ENCODE measurements around the gene KIF1C.
A peak's percentile ranks its signal among the peaks of the same experiment; 100 is the strongest.

KIF1C gene

DNA sequence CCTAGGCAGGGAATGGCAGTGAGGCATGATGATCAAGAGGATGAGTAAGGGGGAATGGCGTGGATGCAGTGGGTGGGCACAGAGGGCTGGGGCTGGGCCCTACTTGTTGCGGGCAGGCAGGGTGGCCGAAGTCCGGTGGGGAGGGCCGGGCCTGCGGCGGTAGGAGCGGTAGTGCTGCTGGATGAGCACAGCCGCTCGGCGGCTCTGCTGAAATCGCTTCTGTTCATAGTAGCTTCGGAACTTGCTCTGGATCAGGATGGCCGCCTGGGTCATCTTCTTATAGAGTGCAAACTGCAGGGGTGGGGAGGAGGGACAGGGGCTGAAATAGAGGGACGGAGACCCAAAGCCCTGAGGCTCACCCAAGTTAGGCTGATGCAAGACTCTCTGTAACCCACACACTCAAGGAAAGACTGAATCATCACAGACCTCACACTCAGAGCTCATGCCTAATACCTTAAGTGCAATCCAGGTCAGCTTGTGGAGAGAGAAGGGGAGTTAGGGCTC, 28.7 kb upstream of the KIF1C start:
- DNase-seq, result peak; percentile 75

DNA sequence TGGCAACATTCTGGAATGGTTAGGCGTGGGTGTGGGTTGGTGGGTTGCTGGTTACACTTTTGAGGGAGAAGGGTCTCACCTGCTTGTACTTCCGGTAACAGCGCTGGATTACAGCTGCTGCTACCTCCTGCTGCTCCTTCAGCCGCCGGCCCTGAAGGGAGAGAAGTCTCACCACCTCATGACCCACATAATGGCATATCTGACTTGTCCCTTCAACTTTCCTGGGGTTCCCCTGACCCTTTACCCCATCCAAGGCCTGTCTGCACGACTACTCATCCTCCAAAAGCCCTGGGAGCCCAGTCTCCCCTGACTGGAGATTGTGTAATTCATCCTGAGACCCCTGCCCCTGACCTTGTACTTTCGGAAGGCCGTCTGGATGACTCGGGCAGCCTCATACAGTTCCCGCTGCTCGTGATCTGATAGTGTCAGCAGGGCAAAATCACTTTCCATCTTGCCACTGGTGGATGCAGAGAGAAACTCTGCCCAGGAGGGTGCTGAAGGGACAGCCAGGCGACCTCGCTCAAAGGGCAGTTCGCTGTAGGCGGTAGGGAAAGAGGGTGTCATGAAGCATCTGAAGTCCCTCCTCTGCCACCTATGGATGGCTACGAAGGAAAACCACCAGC, 28.1 kb upstream of the KIF1C start:
- peak; percentile 73 for DNase-seq

DNA sequence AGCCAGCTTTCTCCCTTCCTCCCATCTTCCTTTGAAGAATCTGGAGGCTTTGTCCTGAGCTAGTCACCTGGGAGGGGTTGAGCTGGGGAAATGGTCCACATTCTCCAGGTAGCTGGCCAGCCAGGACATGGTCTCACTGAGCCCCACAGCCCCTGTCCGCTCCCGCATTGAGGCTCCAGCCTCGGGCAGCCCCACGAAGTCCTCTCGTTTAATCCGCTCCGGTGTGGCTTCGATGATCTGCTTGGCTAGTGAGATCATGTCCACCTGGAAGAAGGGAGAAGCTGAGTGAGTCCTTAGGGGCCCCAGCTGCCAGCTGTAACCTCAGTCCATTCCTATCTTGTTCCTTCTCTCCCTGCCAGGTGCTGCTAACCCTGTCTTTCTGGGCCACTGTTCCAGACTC, 27.5 kb upstream of the KIF1C start:
- DNase-seq, result peak; percentile 62

DNA sequence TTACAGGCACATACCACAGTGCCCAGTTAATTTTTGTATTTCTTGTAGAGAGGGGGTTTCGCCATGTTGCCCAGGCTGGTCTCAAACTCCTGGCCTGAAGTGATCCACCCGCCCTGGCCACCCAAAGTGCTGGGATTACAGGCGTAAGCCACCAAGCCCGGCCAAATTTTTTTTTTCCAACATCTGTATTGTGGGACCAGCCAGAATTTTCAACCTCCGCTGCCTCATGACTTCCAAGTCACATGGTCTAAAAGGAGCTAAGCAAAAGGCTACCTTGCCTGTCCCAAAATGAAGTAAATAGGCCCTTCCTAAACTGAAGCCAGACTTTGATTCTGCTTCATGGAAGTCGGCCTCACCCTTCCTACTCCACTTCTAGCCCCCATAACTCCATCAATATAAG, 25.9 kb upstream of the KIF1C start:
- DNase-seq, result no peak

DNA sequence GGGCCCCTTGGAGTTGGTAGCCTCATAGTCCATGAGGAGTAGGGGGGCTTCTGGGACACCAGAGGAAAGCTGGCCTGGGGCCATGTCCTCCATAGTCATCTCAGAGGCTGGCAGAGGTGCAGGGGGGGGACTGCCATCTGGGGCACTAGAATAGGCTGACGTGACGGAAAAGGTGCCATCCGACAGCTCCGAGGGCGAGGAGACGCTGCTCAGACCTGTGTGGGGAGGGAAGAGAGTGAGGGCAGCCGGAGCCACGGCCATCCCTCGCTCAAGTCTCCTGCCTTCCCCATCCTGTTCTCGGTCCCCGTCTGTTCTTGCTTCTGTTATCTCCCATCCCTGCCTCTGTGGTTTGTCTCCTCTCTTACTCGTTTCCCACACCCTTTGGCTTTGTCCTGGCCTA, 25.4 kb upstream of the KIF1C start:
- no peak for DNase-seq

DNA sequence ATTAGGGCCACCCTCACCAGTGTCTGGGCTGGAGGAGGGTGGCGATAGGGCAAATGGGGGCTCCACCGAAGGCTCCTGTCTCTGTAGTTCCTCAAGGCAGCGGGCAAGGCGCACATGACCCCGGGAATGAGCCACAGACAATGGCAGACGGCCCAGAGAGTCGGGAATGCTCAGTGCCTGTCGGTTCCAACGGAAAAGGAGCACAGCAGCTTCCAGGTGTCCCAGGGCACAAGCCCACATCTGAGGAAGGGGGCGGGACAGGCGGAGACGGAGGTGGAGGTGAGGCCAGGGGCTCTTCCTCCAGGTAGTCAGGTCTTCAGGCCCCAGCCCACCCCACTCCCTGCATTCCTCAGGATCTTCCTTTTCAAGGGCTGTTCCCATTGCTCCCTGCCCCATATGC, 25.0 kb upstream of the KIF1C start:
- DNase-seq, result no peak

DNA sequence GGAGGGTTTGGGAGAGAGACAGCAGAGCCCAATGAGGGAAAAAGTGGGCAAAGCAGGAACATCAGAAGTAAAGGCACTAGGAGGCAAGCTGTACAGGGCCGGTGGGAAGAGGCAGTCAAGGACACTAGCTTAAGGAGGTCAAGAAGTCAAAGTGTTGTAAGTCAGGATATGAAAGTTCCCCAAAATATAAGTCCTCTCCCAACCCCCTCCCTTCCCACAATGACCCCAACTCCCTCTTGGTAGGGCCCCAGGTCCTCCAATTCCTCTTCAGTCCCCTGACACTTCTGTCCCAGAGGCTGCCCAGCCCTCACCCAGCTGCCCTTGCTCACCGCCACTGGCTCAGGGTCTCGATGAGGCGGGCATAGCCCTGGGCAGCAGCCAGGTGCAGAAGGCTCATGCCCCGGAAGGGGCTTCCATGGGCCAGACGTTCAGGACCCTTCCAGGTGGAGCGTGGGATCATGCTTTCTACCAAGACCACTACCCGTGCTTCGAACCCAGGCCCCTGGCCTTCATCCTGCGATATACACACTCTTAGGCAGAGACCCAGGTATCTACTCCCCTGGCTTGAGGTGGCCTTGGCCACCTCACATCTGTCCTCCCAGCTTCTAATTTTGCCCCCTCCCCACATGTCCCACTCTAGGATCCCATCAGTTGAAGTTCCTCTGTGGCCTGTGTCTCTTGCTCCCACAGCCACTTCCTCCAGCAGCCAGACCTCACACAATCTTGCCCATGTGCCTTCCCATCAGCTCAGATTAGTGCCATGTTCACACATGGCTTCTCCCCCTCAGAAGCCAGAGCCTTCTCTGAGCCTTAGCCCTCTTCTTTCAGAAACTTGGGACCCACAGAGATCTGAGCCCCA, 24.3 kb upstream of the KIF1C start:
- DNase-seq, result no peak

DNA sequence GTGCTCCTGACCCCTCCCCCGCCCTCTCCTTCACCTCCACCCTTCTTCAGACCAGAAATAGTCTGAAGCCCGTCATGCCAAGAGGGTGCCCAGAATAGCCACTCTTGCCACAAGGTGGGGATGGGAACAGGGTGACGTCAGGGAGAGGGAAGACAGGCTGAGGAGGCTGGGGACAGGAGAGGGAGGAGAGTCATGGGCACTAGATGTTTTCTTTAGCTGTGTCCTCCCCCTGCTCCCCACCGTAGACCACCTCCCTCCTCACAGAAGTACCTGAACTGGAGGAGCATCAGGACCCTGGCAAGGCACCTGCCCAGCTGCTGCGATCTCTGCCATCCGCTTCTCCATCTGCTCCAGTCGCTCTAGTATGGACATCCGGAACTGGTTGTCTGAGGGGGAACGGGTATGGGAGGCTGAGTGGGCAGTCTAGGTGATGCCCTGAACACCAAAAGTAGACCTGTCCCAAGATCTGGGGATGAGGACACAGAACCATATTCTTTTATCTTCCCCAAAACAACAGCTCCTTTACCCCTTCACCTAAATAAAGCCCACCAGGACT, 23.6 kb upstream of the KIF1C start:
- no peak for DNase-seq

DNA sequence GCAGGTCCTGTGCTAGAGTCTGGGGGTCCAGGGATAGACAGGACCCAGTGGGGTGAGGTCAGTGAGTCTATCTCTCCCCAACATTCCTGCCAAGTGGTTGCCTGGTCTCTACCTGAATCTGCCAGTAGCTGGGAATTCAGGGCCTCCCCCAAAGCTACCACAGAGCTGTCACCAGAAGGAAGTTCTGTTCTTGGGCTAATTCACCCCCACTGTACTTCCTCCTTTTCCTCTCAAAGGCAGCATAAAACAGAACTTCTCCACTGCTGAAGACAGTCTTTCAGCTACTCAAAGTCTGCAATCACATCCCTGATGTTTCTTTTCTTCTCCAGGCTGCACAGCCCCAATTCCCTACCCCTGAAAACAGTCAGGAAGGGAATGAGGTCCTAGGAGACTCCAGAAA, 19.0 kb upstream of the KIF1C start:
- DNase-seq, result no peak

DNA sequence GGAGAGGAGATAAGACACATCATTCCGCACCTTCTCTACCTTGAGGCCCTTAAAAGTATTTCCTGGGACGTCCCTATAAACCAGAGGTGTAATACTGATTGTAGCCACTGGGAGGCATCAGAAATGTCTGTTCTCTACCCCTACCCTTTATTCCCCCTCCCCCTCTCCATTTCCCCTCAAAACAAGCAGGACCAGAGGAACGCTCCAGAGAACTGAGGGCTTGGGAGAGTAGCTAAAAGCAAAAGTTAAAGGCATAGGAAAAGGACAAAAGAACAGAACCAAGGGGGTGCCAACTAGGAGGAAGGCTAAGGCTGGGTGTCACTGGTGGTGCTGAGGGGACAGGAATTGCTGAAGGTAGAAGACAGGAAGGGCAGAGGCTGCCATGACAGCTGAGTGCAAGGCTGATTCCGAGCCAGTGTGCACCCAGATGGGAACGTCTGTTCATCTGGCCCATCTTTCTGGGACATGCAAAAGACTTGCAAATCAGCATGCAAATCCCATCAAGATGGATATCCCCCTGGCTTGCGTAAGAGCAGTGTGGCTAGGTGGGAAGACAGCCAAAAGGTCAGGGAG, 17.0 kb upstream of the KIF1C start:
- no peak for DNase-seq

DNA sequence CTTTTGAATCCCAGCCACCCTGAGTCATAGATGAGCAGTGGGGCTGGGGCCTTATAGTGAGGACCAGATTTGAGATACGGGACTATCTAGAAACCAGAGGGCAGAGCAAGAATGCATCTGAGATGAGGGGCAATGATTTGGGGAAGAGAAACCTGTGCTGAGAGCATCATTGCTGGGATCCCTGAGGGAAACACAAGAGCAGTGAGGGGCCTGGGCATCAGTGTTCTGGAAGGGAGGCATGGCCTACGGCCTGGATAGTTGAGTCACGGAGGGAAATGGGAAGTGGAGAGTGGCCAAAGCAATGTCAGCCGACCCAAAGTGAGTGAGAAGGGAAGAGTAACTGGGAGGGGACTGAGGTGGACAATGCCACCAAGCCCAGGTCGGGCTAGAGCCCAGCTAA, 15.4 kb upstream of the KIF1C start:
- no peak for DNase-seq

DNA sequence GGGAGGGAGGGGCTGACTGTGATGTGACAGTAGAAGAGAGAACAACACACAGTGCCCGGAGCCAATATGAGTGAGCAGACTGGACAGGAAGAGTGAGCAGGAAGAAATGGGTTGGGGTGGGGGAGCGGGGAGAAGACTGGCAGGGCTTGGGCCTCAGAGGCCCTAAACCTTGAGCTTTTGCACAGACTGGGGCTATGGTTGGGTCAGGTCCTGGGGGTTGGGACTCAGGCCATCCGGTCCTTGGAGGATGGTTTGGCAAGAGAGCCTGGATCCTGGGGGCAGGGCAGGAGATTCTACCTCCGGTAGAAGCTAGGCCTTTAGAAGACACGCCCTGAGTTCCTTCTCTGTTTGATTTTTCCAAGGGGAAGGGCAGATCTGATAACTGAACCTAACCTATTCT, 11.3 kb upstream of the KIF1C start:
- DNase-seq, result no peak

DNA sequence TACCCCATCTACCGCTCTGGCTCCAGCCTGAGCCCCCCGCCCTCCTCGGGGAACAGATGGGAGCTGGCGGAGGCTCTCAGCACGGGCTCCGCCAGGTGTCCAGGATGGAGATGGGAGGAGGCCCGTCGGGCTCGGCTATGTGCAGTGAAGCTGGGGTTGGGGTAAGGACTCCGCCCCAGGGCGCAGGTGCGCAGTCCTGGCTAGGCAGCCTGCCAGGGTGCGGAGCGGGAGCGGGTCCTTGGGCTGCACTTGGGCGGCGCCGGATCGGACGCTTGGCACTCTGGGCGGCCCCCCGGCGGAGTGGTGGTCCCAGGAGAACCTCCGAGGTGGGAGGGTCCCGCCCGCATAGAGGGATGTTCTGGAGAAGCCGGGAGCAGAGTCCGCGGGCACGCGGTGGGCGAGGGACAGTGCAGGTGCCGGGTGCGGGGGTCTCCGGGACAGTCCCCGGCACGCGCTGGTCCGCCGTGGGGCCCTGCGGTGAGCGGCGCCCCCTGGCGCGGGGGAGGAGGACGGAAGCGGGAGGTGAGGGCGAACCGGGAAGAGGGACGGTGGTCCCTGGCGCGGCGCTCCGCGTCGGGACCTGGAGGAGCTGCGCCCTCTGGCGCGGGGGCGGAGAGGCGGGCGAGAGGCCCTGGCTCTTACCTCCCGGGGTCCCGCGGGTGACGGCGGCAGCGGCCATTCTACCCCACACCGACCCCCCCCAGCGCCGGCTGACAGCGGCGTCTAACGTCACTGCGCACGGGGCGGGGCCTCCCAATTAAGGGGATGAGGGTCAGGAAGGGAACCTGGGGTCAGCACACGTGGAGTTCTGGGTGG, 10.6 kb upstream of the KIF1C start, which contains the start of gene CAMTA2:
TSS of gene CAMTA2 (minus strand) at position 725 of the 816 bp plus-strand sequence. CDS start 1,453 bp downstream, outside the sequence.
- DNase-seq, result peak; percentile 96

DNA sequence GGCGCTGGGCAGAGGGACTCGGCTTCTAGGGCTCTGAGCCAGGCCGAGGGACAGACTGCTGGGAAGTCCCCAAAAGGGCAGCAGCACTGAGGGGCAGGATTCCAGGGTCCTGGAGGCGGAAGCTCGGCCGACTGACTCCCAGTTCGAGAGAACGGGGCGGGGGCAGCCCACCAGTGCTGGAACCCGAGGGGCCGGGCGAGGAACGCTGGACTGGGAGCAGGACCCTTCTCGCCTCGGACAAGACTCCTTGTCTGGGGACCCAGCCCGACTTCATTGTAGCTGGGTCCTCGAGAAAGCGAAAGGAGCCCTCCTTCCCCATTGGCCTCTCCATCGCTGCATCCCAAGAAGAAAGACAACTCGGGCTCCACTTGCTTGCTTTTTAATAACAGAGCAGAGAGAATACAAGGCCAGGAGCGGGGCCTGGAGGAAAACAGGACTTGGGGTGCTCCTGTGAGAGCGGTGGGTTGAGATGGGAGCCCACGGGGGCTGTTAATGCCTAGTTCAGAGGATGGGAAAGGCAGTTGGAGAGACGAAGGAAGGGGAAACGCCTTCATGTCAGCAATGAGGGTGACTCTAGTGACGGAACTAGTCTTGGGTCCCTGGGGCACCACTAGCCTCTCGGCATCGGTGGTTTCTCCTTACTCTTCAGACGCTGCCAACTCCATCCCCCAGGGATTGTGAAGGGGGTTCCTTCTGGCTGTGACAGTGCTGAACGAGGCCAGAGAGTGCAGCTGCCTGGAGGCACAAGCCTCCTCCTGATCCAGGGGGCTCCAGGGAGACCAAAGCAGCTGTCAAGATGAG, 9.8 kb upstream of the KIF1C start:
- no peak for DNase-seq

DNA sequence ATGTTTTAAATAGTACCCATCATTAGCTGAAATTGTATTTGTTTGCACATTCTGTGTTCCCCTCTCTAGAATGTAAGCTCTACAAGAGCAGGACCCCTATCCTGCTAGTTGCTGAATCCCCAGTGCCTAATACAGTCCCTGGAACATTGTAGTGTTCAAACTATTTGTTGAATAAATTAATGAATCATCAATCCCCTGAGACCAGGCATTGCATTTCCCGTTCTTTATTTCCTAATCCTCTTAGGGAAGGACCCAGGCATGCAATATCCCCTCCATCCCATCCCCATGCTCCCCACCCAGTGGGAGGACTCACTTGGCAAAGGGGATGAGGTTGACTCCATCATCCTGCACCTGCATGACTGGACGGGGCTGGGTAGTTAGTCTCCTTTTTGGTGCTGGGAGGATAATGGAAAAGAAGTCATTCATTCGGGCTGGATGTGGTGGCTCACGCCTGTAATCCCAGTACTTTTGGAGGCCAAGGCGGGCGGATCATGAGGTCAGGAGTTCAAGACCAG, 3.6 kb upstream of the KIF1C start:
- no peak for DNase-seq

DNA sequence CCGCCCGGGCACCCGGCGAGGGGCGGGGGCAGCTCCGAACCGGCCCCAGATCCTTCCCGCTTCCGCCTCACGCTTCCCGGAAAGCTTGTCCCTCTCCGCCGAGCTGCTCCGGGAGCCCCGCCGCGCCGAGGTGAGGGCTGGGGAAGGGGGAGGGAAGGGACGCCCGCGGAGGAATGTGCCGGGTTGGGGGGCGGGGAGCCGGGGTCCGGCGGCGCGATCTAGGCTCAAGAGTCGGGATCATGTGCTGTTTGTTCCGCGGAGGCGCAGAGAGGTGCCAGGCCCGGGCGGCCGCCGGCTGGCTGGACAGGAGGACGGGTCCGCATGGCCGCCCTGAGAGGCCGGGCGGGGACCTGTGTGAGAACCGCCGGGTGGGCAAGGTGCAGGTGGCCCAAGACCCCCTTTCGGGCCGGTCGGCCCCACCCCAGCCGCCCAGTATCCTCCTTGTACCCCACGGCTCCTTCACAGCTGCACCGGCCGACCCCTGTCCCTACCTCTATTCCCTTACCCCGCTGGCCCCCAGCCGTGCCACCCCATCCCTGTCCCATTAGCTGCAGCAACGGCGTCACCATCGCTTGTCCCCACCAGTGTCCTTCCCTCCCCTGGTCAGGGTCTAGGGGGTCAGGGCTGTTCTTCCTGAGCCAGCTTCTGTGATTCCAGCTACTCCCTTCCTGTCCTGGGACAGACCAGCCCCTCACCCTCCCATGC, 429 bp downstream of the KIF1C start:
- no peak for DNase-seq

DNA sequence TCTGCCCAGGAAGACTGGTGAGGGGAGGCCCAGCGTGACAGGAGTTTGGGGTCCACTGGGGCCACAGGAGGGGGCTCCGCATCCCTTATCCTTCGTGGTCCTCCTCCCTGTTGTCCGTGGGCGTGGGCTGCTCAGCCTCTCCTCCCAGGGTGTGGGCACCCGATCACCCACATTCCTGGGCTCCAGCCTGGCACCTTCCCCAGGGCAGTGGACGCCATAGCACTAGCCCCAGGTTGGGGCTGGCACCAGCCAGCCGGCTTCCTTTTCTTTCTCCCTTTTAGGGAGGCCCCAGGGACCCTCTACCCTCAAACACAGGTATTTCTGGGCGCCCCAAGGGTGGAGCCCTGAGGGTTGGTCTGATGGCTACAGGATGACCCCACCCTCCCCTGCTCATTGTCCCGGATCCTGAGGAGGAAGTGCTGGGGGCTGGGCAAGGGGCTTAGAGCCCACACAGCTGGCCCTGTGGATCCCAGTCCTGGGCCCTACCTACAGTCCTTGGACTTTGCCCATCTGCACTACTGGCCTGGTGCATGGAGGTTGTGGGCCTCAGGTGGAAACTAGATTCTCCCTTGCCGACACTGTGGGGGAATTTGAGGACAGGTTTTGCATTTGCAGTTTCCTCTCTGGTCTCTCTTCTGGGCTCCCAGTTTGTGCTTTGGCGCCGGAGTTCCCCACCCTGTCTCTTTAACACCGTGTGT, 1.1 kb downstream of the KIF1C start:
- DNase-seq, result no peak

DNA sequence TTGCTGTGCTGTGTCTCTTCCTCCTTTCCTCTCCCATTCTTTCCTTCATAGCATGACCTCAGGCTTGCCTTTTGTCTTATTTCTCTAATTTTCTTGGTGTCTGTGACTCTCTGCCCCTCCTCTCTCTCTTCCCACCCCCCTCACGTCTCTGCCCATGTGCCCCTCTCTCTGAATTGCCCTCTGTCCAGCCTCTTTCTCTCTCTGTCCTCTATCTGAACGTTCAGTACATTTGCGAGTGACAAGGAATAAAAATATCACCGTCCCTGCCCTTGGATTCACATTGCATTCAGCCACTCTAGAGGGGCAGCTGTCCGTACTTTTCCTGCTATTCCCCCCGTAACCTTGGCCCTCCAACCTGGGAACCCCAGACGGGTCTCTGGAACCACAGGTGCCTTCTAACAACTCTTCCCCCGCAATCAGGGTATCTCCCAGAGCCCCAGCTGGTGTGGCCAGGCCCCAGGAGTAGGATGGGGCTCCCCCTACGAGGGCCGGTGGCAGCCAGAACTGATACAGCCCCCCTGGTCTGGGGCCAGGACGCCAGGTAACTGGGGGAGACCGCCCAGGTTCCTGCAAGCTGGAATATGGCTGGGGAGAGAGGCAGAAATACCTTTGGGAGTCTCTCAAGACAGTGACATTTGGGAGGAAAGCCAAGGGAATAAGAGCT, 1.8 kb downstream of the KIF1C start:
- DNase-seq, result no peak

DNA sequence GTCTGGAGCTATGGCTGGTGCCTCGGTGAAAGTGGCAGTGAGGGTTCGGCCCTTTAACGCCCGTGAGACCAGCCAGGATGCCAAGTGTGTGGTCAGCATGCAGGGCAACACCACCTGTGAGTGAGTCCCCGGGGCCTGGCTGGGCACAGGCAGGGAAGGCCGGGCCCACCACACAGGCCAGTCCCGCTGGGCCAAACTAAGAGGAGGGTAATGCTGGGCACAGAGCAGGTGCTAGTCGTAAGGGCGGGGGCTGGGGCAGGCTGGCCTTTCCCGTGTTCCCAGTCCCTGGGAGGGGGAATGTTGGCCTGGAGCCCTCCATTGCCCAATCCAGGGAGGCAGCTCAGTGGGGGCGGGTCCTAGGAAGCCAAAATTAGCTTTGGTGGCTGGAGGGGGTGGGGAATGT, 2.5 kb downstream of the KIF1C start:
- no peak for DNase-seq
